Measurements from ENCODE around the gene KBTBD7.

DNA sequence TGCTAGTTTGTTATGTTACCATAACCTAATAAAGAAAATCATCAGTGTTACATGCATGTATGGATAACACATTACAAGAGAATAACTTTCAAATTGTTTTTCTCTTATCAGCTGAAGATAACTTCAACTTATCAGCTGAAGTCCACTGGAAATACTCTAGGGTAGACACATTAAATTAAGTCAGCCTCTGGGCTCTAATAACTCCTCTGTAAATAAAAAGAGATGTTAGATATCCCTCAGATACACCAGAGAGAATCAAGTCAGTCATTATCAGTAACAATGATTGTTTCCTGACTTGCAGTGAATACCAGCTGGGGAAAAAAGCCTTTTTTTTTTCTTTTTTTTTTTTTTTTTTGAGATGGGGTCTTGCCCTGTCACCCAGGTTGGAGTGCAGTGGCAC, 1.6 kb upstream of the KBTBD7 start:
- TF ChIP-seq CTCF (IDR thresholded peaks at IDR 0.05) = no peak
- TF ChIP-seq POLR2A (IDR thresholded peaks at IDR 0.05) = no peak

All from heart left ventricle (tissue), 13 donors.